GM12864 (cell line): ENCODE data around the gene GLT8D2.

Source experiments
- DNase-seq: peaks from one replicate; pipeline ENCODE4 v3.0.0-alpha.2; 2011; ENCODE audit warnings: low read depth
- H3K4me3 ChIP-seq: 2 replicates; pipeline ENCODE4 v1.5.1; 2011; ENCODE audit warnings: mild to moderate bottlenecking, low read depth, low read length, control low read depth
- TF ChIP-seq, protein P1 (sequence below): IDR thresholded peaks from 2 replicates; pipeline ENCODE4 v1.5.1; 2011; ENCODE audit warnings: low read depth, mild to moderate bottlenecking, moderate library complexity, low read length, control low read depth, inconsistent platforms; ENCODE audit errors: missing control alignments

The GLT8D2 gene

DNA sequence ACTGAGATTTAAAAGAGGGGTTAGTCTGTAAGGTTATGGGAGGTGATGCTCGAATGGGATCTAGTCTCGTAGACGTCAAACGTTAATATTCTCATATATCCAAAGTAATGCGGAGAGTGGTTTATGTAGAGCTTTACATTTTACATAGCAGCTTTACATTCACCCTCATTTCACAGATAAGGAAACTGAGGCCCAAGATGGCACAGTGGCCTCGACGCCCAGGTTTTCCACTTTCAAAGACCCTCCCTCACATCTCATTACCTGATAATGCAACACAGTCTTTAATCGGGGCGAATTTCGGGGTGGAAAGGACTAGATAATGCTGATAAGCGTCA, 84.8 kb downstream of the GLT8D2 start:
- no peak for DNase-seq
- H3K4me3 ChIP-seq = peak overlapping the region; percentile 92
- TF ChIP-seq, protein P1, sequence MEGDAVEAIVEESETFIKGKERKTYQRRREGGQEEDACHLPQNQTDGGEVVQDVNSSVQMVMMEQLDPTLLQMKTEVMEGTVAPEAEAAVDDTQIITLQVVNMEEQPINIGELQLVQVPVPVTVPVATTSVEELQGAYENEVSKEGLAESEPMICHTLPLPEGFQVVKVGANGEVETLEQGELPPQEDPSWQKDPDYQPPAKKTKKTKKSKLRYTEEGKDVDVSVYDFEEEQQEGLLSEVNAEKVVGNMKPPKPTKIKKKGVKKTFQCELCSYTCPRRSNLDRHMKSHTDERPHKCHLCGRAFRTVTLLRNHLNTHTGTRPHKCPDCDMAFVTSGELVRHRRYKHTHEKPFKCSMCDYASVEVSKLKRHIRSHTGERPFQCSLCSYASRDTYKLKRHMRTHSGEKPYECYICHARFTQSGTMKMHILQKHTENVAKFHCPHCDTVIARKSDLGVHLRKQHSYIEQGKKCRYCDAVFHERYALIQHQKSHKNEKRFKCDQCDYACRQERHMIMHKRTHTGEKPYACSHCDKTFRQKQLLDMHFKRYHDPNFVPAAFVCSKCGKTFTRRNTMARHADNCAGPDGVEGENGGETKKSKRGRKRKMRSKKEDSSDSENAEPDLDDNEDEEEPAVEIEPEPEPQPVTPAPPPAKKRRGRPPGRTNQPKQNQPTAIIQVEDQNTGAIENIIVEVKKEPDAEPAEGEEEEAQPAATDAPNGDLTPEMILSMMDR = no peak

DNA sequence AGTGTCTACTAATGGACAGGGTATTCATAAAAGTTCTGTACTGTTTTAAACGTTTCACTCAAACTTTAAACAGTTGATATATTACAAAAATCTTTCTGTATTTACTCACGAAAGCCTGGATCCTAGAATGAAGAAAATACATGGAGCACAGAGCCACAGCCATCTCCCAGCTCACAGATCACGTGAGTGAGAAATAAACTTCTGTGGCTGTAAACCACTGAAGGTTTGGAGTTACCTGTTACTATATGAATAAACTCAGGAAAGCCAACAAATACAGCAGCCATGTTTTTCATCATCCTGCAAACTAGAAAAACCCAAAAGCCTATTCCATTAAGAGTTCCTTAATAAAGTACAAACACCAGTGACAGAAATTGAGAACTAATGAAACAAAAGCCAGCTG, 85.2 kb downstream of the GLT8D2 start:
- H3K4me3 ChIP-seq = peak overlapping the region; percentile 92
- no peak for DNase-seq
- TF ChIP-seq, protein P1 = no peak

DNA sequence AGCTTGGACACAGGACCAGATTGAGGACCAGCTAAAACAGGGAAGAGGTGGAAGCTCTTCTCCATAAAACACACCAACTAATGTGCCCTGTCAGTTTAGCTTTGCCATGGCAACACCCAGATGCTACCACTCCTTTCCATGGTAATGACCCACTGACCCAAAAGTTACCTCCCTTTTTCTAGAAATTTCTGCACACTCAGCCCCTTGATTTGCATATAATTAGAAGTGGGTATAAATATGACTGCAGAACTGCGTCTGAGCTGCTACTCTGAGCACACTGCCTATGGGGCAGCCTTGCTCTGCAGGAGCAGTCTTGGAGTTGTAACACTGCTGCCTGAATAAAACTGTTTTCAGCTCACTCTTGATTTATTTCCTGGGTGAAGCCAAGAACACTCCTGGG, 87.5 kb downstream of the GLT8D2 start:
- no peak overlapping the region for H3K4me3 ChIP-seq
- TF ChIP-seq, protein P1 = no peak
- no peak for DNase-seq

DNA sequence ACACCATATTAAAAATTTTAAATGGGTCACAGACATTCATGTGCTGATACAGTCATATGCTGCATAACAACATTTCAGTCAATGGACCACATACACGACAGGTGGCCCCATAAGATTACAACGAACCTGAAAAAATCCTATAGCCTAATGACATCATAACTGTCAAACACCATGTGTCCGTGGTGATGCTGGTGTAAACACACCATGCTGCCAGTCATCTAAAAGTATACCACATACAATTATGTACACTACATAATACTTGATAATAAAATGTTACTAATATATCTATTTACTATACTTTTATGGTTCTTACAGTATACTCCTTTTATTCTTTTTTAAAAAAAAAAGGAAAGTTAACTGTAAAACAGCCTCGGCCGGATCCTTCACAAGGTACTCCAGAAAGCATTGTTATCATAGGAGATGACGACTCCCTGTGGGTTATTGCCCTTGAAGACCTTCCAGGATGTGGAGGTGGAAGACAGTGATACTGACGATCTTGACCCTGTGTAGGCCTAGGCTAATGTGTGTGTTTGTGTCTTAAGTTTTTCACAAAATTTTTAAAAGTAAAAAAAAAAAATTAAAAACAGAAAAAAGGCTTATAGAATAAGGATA, 89.3 kb downstream of the GLT8D2 start:
- no peak for DNase-seq
- H3K4me3 ChIP-seq = no peak overlapping the region

DNA sequence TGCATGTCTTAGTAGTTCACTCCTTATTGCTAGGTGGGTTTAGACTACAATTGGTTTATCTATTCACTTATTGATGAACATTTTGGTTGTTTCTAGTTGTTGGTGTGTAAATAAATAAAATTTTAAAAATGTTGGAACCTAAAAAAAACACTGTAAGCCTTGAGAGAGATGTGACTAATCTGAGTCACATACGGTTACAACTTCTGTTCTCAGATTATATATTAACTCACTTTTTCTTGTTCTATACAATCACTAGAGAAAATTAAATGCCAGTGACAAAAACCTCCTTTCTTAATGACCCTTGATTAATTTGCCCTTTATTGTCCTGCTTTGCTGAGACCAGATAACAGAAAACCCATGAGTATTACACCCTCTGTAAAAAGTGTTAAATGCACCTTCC, 91.4 kb downstream of the GLT8D2 start:
- TF ChIP-seq, protein P1 = no peak
- H3K4me3 ChIP-seq = no peak overlapping the region
- DNase-seq = no peak

More for the DNA sequence above, 89.3 kb downstream of the GLT8D2 start:
- TF ChIP-seq, protein P1 = no peak

DNA sequence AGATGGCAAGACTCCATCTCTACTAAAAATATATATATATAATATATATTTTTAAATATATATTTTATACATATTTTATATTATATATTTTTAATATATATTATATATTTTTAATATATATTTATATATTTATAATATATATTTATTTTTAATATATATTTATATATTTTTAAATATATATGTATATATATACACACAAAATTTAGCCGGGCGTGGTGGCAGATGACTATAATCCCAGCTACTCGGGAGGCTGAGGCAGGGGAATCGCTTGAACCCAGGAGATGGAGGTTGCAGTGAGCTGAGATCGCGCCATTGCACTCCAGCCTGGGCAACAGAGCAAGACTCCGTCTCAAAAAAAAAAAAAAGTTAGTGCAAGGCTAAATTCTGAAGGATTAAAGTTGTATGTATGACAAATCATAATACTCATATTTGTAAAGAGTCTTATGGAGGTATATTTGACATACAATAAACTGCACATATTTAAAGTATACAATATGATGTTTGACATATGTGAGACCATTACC, 92.1 kb downstream of the GLT8D2 start:
- no peak for DNase-seq
- peak overlapping the region; percentile 87; the same call in 1 of the 2 replicates for H3K4me3 ChIP-seq
- TF ChIP-seq, protein P1 = no peak

DNA sequence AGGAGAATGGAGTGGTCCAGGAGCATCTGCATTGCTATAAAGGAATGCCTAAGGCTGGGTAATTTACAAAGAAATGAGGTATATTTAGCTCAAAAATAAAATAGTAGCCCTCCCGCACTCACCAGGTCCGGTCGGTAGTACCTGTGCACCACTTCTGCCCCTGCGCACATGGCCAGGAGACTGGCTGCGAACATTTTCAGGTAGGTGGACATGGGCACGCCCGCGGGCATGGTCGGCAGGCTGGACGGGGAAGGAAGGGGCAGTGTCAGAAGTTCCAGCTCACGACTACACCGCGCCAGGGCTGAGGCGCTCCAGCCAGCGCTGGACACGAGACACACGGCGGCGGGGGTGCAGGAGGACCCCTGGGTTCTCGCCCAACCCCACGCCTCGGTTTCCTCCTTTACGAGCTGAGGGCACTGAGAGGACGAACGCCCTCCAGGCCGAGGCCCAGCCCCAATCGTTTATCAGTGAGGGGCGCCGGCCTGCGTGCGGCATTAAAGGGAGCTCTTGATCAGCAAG, 93.4 kb downstream of the GLT8D2 start:
- TF ChIP-seq, protein P1 = no peak
- H3K4me3 ChIP-seq = peak overlapping the region; percentile 87
- DNase-seq = no peak
